ENCODE results near the gene TAF10.

The TAF10 gene

DNA sequence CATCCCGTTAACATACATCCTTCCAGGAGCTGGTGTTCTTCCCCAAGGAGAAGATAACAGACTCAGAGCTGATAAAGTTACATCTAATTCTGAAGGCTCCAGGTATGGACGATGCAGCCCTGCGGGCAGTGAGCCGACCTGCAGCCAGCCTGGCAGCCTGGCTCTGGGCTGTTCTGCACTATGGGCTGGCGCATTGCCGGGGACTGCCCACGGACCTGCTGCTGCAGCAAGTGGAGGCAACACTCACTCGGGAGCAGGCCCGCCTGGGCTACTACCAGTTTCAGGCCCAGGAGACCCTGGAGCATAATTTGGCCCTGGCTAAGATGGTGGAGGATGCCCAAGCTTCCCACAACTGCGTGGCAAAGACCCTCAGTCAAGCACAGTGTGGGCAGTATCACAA is 48.3 kb downstream of the TAF10 start:
- TF ChIP-seq, protein P1, sequence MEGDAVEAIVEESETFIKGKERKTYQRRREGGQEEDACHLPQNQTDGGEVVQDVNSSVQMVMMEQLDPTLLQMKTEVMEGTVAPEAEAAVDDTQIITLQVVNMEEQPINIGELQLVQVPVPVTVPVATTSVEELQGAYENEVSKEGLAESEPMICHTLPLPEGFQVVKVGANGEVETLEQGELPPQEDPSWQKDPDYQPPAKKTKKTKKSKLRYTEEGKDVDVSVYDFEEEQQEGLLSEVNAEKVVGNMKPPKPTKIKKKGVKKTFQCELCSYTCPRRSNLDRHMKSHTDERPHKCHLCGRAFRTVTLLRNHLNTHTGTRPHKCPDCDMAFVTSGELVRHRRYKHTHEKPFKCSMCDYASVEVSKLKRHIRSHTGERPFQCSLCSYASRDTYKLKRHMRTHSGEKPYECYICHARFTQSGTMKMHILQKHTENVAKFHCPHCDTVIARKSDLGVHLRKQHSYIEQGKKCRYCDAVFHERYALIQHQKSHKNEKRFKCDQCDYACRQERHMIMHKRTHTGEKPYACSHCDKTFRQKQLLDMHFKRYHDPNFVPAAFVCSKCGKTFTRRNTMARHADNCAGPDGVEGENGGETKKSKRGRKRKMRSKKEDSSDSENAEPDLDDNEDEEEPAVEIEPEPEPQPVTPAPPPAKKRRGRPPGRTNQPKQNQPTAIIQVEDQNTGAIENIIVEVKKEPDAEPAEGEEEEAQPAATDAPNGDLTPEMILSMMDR (IDR thresholded peaks at IDR 0.05; ENCODE audit: low read length): no peak

DNA sequence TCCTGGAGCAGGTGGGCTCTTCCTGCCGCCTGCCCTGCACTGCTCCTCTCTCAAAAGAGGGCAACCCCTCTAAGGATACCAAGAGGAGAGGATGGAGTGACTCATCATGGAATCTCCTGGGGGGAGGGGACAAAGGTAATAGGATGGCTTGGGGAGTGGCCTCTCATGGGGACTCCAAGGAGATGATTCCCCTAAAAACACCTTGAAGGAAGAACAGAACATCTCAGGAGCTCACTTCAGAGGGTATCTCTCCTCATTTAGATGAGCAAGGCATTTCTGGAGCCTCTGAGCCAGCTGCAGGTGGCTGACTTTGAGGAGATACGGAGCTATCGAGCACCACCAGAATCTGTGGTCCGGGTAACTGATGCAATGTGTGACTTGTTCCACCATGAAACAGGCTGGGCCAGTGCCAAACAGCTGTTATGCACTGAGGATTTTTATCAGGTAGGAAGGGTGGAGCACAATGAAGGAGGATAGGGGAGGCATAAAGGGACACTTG is 48.8 kb downstream of the TAF10 start:
- Histone ChIP-seq H3K4me2 (ENCODE audit: low read length) (no peak overlapping the region), H3K9me3 (ENCODE audit: low read length) (no peaks in the 10 kb centered on the region), H3K4me3 (ENCODE audit: low read depth, low read length, poor library complexity, severe bottlenecking) (no peak overlapping the region), H3K27ac (ENCODE audit: low read depth, low read length, poor library complexity, severe bottlenecking) (no peak overlapping the region), H3K79me2 (ENCODE audit: insufficient read depth, low read length) (no peaks in the 10 kb centered on the region), H3K36me3 (ENCODE audit: insufficient read depth, low read length) (0 out of 2 replicates have a peak, but pooled peaks cover 3% of the 10 kb centered on the region), H3K9me2 (ENCODE audit: low read depth, low read length) (no peaks in the 10 kb centered on the region), H4K20me1 (ENCODE audit: insufficient read depth, low read length) (no peaks in the 10 kb centered on the region), H3K4me1 (ENCODE audit: insufficient read depth, low read length, severe bottlenecking) (no peaks in the 10 kb centered on the region), H3K27me3 (ENCODE audit: insufficient read depth, low read length) (no peaks in the 10 kb centered on the region), H2AFZ (ENCODE audit: low read length) (no peak overlapping the region), H3F3A (ENCODE audit: insufficient read depth, low read length) (no peaks in the 10 kb centered on the region), H3K9ac (ENCODE audit: low read length) (no peak overlapping the region)
- no peak for TF ChIP-seq EZH2 (IDR thresholded peaks at IDR 0.05; ENCODE audit: borderline replicate concordance, low read length)
- TF ChIP-seq, protein P1 (IDR thresholded peaks at IDR 0.05; ENCODE audit: low read length): no peak

More for the DNA sequence above, 48.3 kb downstream of the TAF10 start:
- Histone ChIP-seq H2AFZ (ENCODE audit: low read length) (no peak overlapping the region), H3F3A (ENCODE audit: insufficient read depth, low read length) (no peaks in the 10 kb centered on the region), H4K20me1 (ENCODE audit: insufficient read depth, low read length) (no peaks in the 10 kb centered on the region), H3K27me3 (ENCODE audit: insufficient read depth, low read length) (no peaks in the 10 kb centered on the region), H3K79me2 (ENCODE audit: insufficient read depth, low read length) (no peaks in the 10 kb centered on the region), H3K4me2 (ENCODE audit: low read length) (no peak overlapping the region), H3K9me2 (ENCODE audit: low read depth, low read length) (no peaks in the 10 kb centered on the region), H3K36me3 (ENCODE audit: insufficient read depth, low read length) (0 out of 2 replicates have a peak, but pooled peaks cover 3% of the 10 kb centered on the region), H3K4me3 (ENCODE audit: low read depth, low read length, poor library complexity, severe bottlenecking) (no peak overlapping the region), H3K4me1 (ENCODE audit: insufficient read depth, low read length, severe bottlenecking) (no peaks in the 10 kb centered on the region), H3K9ac (ENCODE audit: low read length) (no peak overlapping the region), H3K9me3 (ENCODE audit: low read length) (no peaks in the 10 kb centered on the region), H3K27ac (ENCODE audit: low read depth, low read length, poor library complexity, severe bottlenecking) (no peak overlapping the region)

DNA sequence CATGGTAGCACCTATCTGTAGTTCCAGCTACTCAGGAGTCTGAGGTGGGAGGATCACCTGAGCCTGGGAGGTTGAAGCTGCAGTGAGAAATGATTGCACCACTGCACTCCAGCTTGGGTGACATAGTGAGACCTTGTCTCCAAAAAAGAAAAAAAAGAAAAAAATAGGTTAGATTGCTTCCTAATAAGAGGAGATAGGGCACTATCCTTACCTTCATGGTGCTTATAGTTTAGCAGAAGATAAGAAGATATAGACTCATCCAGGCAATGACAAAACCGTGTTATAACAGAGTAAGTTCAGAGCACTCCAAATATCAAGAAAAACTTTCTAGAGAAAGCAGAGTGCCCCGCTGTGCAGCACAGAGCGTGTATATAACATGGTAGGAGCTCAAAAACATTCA is 50.7 kb downstream of the TAF10 start:
- H3F3A ChIP-seq (ENCODE audit: insufficient read depth, low read length): no peaks in the 10 kb centered on the region
- H3K27me3 ChIP-seq (ENCODE audit: insufficient read depth, low read length): no peaks in the 10 kb centered on the region
- no peak overlapping the region for H3K4me3 ChIP-seq (ENCODE audit: low read depth, low read length, poor library complexity, severe bottlenecking)
- no peak overlapping the region for H3K27ac ChIP-seq (ENCODE audit: low read depth, low read length, poor library complexity, severe bottlenecking)
- H3K4me2 ChIP-seq (ENCODE audit: low read length): no peak overlapping the region
- H3K9me2 ChIP-seq (ENCODE audit: low read depth, low read length): no peaks in the 10 kb centered on the region
- no peaks in the 10 kb centered on the region for H3K79me2 ChIP-seq (ENCODE audit: insufficient read depth, low read length)
- H3K9me3 ChIP-seq (ENCODE audit: low read length): no peaks in the 10 kb centered on the region
- TF ChIP-seq EZH2 (IDR thresholded peaks at IDR 0.05; ENCODE audit: borderline replicate concordance, low read length): no peak
- no peaks in the 10 kb centered on the region for H4K20me1 ChIP-seq (ENCODE audit: insufficient read depth, low read length)
- H2AFZ ChIP-seq (ENCODE audit: low read length): no peak overlapping the region
- H3K4me1 ChIP-seq (ENCODE audit: insufficient read depth, low read length, severe bottlenecking): no peaks in the 10 kb centered on the region
- 0 out of 2 replicates have a peak, but pooled peaks cover under 1% of the 10 kb centered on the region for H3K36me3 ChIP-seq (ENCODE audit: insufficient read depth, low read length)
- no peak overlapping the region for H3K9ac ChIP-seq (ENCODE audit: low read length)
